ENCODE data around the gene MRPS11.

- TF ChIP-seq CTCF (conservative IDR thresholded peaks at IDR 0.05; ENCODE audit: low read depth, low read length), result peak; percentile 42
- no peak for TF ChIP-seq POLR2A (IDR thresholded peaks at IDR 0.05; ENCODE audit: low read depth, low read length)
- TF ChIP-seq SMC3 (IDR thresholded peaks at IDR 0.05; ENCODE audit: low read depth, low read length), result 0 out of 2 replicates have a peak, but pooled peaks have one; percentile 13
- TF ChIP-seq RFX5 (IDR thresholded peaks at IDR 0.05; ENCODE audit: low read depth, low read length), result no peak
- no peak for TF ChIP-seq CEBPB (IDR thresholded peaks at IDR 0.05; ENCODE audit: low read depth, low read length)
- no peak for TF ChIP-seq NFE2L2 (IDR thresholded peaks at IDR 0.05; ENCODE audit: low read depth, low read length)
- no peak for TF ChIP-seq RCOR1 (IDR thresholded peaks at IDR 0.05; ENCODE audit: insufficient replicate concordance, low read length)
- TF ChIP-seq CHD1 (IDR thresholded peaks at IDR 0.05; ENCODE audit: low read depth, low read length), result no peak
- no peak for TF ChIP-seq FOS (IDR thresholded peaks at IDR 0.05; ENCODE audit: low read depth, low read length)
- 0 out of 2 replicates have a peak, but pooled peaks have one; percentile 17 for TF ChIP-seq RAD21 (IDR thresholded peaks at IDR 0.05; ENCODE audit: low read length)
- TF ChIP-seq USF2 (IDR thresholded peaks at IDR 0.05; ENCODE audit: low read depth, low read length), result no peak
- TF ChIP-seq MXI1 (IDR thresholded peaks at IDR 0.05; ENCODE audit: borderline replicate concordance, low read depth, low read length), result peak; percentile 2; the same call in 1 of the 2 replicates
- TF ChIP-seq MAFK (IDR thresholded peaks at IDR 0.05; ENCODE audit: low read depth, low read length), result no peak
Observed at GRCh38 chr15:88467935-88468528, 524 bp downstream of the MRPS11 start.

Data from IMR-90 (cell line).